Measurements from ENCODE around the gene ST7L.

- TF ChIP-seq CTCF (conservative IDR thresholded peaks at IDR 0.05) = no peak
- no peak for TF ChIP-seq EZH2 (IDR thresholded peaks at IDR 0.05; ENCODE audit: low read depth)
These were observed 78.6 kb downstream of the ST7L start for GRCh38 chr1:112540226-112540794.
